ENCODE data around the gene PPP2R5D.

DNA sequence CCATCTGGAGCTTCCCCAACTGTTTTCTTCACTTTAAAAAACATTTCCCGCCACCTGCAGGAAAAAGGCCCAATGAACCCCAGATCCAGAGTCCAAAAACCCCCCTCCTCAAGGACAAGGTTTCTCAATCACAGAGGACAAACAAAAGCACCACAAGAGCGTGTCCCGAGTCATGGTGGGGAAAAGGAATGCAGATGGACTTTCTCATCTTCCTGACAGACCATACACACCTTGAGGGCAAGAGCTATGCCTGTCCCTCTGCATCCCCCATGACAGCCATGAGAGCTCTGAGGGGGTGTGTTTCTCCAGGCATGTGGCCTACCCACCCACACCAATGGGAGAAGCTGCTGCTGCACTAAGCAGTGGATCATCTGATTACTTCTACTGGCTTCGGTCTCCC, 14.4 kb upstream of the PPP2R5D start:
- TF ChIP-seq, protein P1, sequence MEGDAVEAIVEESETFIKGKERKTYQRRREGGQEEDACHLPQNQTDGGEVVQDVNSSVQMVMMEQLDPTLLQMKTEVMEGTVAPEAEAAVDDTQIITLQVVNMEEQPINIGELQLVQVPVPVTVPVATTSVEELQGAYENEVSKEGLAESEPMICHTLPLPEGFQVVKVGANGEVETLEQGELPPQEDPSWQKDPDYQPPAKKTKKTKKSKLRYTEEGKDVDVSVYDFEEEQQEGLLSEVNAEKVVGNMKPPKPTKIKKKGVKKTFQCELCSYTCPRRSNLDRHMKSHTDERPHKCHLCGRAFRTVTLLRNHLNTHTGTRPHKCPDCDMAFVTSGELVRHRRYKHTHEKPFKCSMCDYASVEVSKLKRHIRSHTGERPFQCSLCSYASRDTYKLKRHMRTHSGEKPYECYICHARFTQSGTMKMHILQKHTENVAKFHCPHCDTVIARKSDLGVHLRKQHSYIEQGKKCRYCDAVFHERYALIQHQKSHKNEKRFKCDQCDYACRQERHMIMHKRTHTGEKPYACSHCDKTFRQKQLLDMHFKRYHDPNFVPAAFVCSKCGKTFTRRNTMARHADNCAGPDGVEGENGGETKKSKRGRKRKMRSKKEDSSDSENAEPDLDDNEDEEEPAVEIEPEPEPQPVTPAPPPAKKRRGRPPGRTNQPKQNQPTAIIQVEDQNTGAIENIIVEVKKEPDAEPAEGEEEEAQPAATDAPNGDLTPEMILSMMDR (conservative IDR thresholded peaks at IDR 0.05) = no peak
- TF ChIP-seq ZFX (IDR thresholded peaks at IDR 0.05) = no peak
